ENCODE measurements around the gene ABI2. TPM values are rescaled to one million over a fixed set of nuclear protein-coding genes. Genes with fewer than 3 reads are reported as not detected.
"Not testable (repeated sequence)": the region's sequence is repeated elsewhere in the genome, so short reads cannot be mapped to it uniquely, and the experiment has no call there.

The ABI2 gene
- total RNA-seq, 5 donors from 2014 or later (not counting 1 experiment from before 2014, with no cell fraction given) = 22.3 to 29.4 (median 26.7) TPM

DNA sequence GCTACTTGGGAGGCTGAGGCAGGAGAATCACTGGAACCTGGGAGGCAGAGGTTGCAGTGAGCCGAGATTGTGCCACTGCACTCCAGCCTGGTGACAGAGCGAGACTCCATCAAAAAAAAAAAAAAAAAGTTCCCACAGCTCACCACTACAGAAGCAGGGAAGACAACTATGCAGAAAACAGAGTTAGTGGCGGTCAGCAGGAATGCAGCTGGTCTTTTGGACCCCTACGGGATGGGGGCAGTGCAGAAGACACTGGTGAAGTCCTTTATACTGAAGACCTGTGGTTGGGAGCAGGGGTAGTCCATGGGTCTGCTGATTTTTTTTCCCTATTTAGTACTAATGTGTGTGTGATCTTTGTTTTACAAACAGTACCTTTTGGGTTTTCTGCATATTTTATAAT, 101.4 kb downstream of the ABI2 start:
- H3K9me3 Mint-ChIP-seq; H3K4me3 Mint-ChIP-seq; H3K4me3 ChIP-seq (ENCODE audit: control insufficient read depth in 1 of 2, extremely low read depth in 1 of 2, low read length in 1 of 2); DNase-seq; H3K27ac ChIP-seq (ENCODE audit: low read length); H3K27me3 ChIP-seq (replicated peaks in 1 of 2; ENCODE audit: control insufficient read depth in 2 of 2, extremely low read depth in 1 of 2, insufficient read depth in 2 of 2, low read length in 1 of 2); H3K9me3 ChIP-seq; H3K27me3 Mint-ChIP-seq; ATAC-seq (replicated peaks in 1 of 4); H3K4me1 Mint-ChIP-seq; H3K36me3 ChIP-seq (ENCODE audit: control insufficient read depth in 2 of 2, extremely low read depth in 1 of 2, insufficient read depth in 1 of 2, low read length in 1 of 2); H3K27ac Mint-ChIP-seq; H3K4me1 ChIP-seq (ENCODE audit: control insufficient read depth in 1 of 2, extremely low read depth in 1 of 2, insufficient read depth in 2 of 2, low read length in 2 of 2): not testable (repeated sequence)
- peaks cover 25% of the 10 kb centered on the region for H3K36me3 Mint-ChIP-seq
- no CpG with 5 or more reads among the region's 4 CpGs for WGBS (ENCODE audit: insufficient coverage)
- ChIA-PET CTCF (interaction anchor here in 1 of 2 donors (0.9 kb wide), 1 partner anchor 191 kb away, joined by 6 read pairs; the partner anchor contains the start of gene CYP20A1), POLR2A (interaction anchor here in 1 of 2 donors (0.6 kb wide), 1 partner anchor 116 kb away, joined by 5 read pairs; no protein-coding TSS in a partner anchor)

GRCh38 chr2:203431391-203432185, 103.4 kb downstream of the ABI2 start:
- no peak overlapping the region for H3K4me3 Mint-ChIP-seq
- no peak for ATAC-seq (replicated peaks in 1 of 4)
- ChIA-PET POLR2A (interaction anchor here (0.5 to 0.6 kb wide), 5 partner anchors 246 to 1670 kb away, joined by 3 to 7 read pairs (median 3); no protein-coding TSS in a partner anchor), CTCF (interaction anchor here (0.5 to 0.8 kb wide), 6 partner anchors 63 to 830 kb away, joined by 3 to 7 read pairs (median 4); no protein-coding TSS in a partner anchor)
- no peaks in the 10 kb centered on the region for H3K4me1 Mint-ChIP-seq
- H3K4me3 ChIP-seq (ENCODE audit: control insufficient read depth in 1 of 2, extremely low read depth in 1 of 2, low read length in 1 of 2) = no peak overlapping the region
- H3K36me3 Mint-ChIP-seq = peaks cover 19% of the 10 kb centered on the region
- H3K9me3 Mint-ChIP-seq = no peaks in the 10 kb centered on the region
- H3K27ac ChIP-seq (ENCODE audit: low read length) = no peak overlapping the region
- WGBS (ENCODE audit: insufficient coverage) = no CpG with 5 or more reads among the region's 5 CpGs
- H3K9me3 ChIP-seq = no peaks in the 10 kb centered on the region
- H3K36me3 ChIP-seq (ENCODE audit: control insufficient read depth in 2 of 2, extremely low read depth in 1 of 2, insufficient read depth in 1 of 2, low read length in 1 of 2) = peaks cover 0 to 6% of the 10 kb centered on the region in 2 donors
- no peaks in the 10 kb centered on the region for H3K27me3 ChIP-seq (replicated peaks in 1 of 2; ENCODE audit: control insufficient read depth in 2 of 2, extremely low read depth in 1 of 2, insufficient read depth in 2 of 2, low read length in 1 of 2)
- no peaks in the 10 kb centered on the region for H3K27me3 Mint-ChIP-seq
- no peak overlapping the region for H3K27ac Mint-ChIP-seq
- DNase-seq = no peak
- no peaks in the 10 kb centered on the region for H3K4me1 ChIP-seq (ENCODE audit: control insufficient read depth in 1 of 2, extremely low read depth in 1 of 2, insufficient read depth in 2 of 2, low read length in 2 of 2)

DNA sequence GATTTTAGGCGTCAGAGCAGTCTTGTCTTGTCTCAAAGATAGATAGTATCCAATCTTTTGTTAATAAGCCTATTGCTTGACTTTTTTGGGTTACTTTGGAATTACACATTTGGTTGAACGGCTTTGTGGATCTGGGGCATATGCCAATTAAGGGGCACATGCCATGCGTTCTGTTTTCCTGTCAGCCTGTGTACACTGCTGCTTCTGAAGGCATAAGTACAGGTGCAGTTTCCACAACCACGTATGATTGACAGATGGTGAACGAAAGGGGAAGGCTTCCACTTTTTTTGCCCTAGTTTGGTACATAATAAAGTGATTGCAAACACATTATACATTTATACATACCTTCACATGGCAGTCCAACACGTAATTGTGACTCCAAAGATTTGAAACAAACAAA, 104.6 kb downstream of the ABI2 start:
- H3K9me3 ChIP-seq = no peaks in the 10 kb centered on the region
- H3K4me1 ChIP-seq (ENCODE audit: control insufficient read depth in 1 of 2, extremely low read depth in 1 of 2, insufficient read depth in 2 of 2, low read length in 2 of 2) = no peaks in the 10 kb centered on the region
- peaks cover 0 to 6% of the 10 kb centered on the region in 2 donors for H3K36me3 ChIP-seq (ENCODE audit: control insufficient read depth in 2 of 2, extremely low read depth in 1 of 2, insufficient read depth in 1 of 2, low read length in 1 of 2)
- DNase-seq = no peak
- Mint-ChIP-seq H3K27me3 (no peaks in the 10 kb centered on the region), H3K4me3 (no peak overlapping the region), H3K36me3 (peaks cover 8% of the 10 kb centered on the region), H3K4me1 (no peaks in the 10 kb centered on the region), H3K9me3 (no peaks in the 10 kb centered on the region), H3K27ac (no peak overlapping the region)
- 88% methylated on average over 1 of the region's 6 CpGs for WGBS (ENCODE audit: insufficient coverage)
- H3K27me3 ChIP-seq (replicated peaks in 1 of 2; ENCODE audit: control insufficient read depth in 2 of 2, extremely low read depth in 1 of 2, insufficient read depth in 2 of 2, low read length in 1 of 2) = no peaks in the 10 kb centered on the region
- no peak for ATAC-seq (replicated peaks in 1 of 4)
- CTCF ChIA-PET = interaction anchor here in 1 of 2 donors (0.5 kb wide), 1 partner anchor 596 kb away, joined by 3 read pairs; no protein-coding TSS in a partner anchor
- H3K4me3 ChIP-seq (ENCODE audit: control insufficient read depth in 1 of 2, extremely low read depth in 1 of 2, low read length in 1 of 2) = no peak overlapping the region
- H3K27ac ChIP-seq (ENCODE audit: low read length) = no peak overlapping the region
- POLR2A ChIA-PET = no interaction called here

GRCh38 chr2:203436496-203436895, 108.3 kb downstream of the ABI2 start:
- ATAC-seq (replicated peaks in 1 of 4) = no peak

GRCh38 chr2:203437511-203437910, 109.3 kb downstream of the ABI2 start:
- H3K27ac ChIP-seq (ENCODE audit: low read length) = no peak overlapping the region
- H3K27ac Mint-ChIP-seq = no peak overlapping the region
- POLR2A ChIA-PET = no interaction called here
- no peaks in the 10 kb centered on the region for H3K27me3 Mint-ChIP-seq
- H3K36me3 ChIP-seq (ENCODE audit: control insufficient read depth in 2 of 2, extremely low read depth in 1 of 2, insufficient read depth in 1 of 2, low read length in 1 of 2) = peaks cover 0 to 4% of the 10 kb centered on the region in 2 donors
- no peak for DNase-seq
- H3K4me1 ChIP-seq (ENCODE audit: control insufficient read depth in 1 of 2, extremely low read depth in 1 of 2, insufficient read depth in 2 of 2, low read length in 2 of 2) = no peaks in the 10 kb centered on the region
- WGBS (ENCODE audit: insufficient coverage) = no CpG with 5 or more reads among the region's 4 CpGs
- no peak overlapping the region for H3K4me3 ChIP-seq (ENCODE audit: control insufficient read depth in 1 of 2, extremely low read depth in 1 of 2, low read length in 1 of 2)
- H3K27me3 ChIP-seq (replicated peaks in 1 of 2; ENCODE audit: control insufficient read depth in 2 of 2, extremely low read depth in 1 of 2, insufficient read depth in 2 of 2, low read length in 1 of 2) = no peaks in the 10 kb centered on the region
- no peaks in the 10 kb centered on the region for H3K4me1 Mint-ChIP-seq
- no peak for ATAC-seq (replicated peaks in 1 of 4)
- CTCF ChIA-PET = no interaction called here
- H3K36me3 Mint-ChIP-seq = peaks cover 12% of the 10 kb centered on the region
- no peaks in the 10 kb centered on the region for H3K9me3 Mint-ChIP-seq
- H3K4me3 Mint-ChIP-seq = no peak overlapping the region
- H3K9me3 ChIP-seq = no peaks in the 10 kb centered on the region

More at GRCh38 chr2:203436496-203436895, 108.3 kb downstream of the ABI2 start:
- Mint-ChIP-seq H3K27me3 (no peaks in the 10 kb centered on the region), H3K4me1 (no peaks in the 10 kb centered on the region), H3K27ac (no peak overlapping the region), H3K4me3 (no peak overlapping the region), H3K9me3 (no peaks in the 10 kb centered on the region), H3K36me3 (peaks cover 12% of the 10 kb centered on the region)
- Histone ChIP-seq H3K4me3 (ENCODE audit: control insufficient read depth in 1 of 2, extremely low read depth in 1 of 2, low read length in 1 of 2) (no peak overlapping the region), H3K27ac (ENCODE audit: low read length) (no peak overlapping the region), H3K4me1 (ENCODE audit: control insufficient read depth in 1 of 2, extremely low read depth in 1 of 2, insufficient read depth in 2 of 2, low read length in 2 of 2) (no peaks in the 10 kb centered on the region), H3K27me3 (replicated peaks in 1 of 2; ENCODE audit: control insufficient read depth in 2 of 2, extremely low read depth in 1 of 2, insufficient read depth in 2 of 2, low read length in 1 of 2) (no peaks in the 10 kb centered on the region), H3K36me3 (ENCODE audit: control insufficient read depth in 2 of 2, extremely low read depth in 1 of 2, insufficient read depth in 1 of 2, low read length in 1 of 2) (peaks cover 0 to 4% of the 10 kb centered on the region in 2 donors), H3K9me3 (no peaks in the 10 kb centered on the region)
- POLR2A ChIA-PET = interaction anchor here in 1 of 2 donors (0.6 kb wide), 1 partner anchor 23 kb away, joined by 5 read pairs; no protein-coding TSS in a partner anchor
- no CpG with 5 or more reads among the region's 2 CpGs for WGBS (ENCODE audit: insufficient coverage)
- CTCF ChIA-PET = interaction anchor here in 1 of 2 donors (0.6 kb wide), 1 partner anchor 8 kb away, joined by 3 read pairs; no protein-coding TSS in a partner anchor
- DNase-seq = no peak

DNA sequence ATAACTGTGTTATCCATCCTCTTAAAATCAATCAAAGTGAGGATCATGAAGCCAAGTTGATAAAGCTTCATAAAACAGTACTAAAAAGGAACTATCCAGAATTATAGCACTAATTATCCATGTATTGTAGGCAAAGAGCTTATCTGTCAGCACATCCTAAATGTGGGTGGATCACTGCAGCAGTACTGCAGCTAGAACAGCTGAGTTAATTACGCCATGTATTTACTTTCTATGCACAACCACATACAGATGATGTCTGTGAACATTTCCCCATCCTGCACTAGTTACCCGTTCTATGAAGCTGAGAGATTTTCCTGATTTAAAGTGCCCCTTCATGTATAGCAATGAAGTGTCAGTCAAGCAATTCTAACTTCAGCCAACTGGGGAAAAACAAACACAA, 110.3 kb downstream of the ABI2 start:
- POLR2A ChIA-PET = interaction anchor here (0.6 kb wide), 2 partner anchors 16 to 46 kb away, joined by 5 to 6 read pairs; no protein-coding TSS in a partner anchor
- H3K9me3 ChIP-seq = no peaks in the 10 kb centered on the region
- no peak overlapping the region for H3K4me3 Mint-ChIP-seq
- peaks cover 15% of the 10 kb centered on the region for H3K36me3 Mint-ChIP-seq
- no peaks in the 10 kb centered on the region for H3K9me3 Mint-ChIP-seq
- ATAC-seq (replicated peaks in 1 of 4) = no peak
- no peaks in the 10 kb centered on the region for H3K4me1 Mint-ChIP-seq
- no peak overlapping the region for H3K27ac ChIP-seq (ENCODE audit: low read length)
- H3K27ac Mint-ChIP-seq = no peak overlapping the region
- H3K36me3 ChIP-seq (ENCODE audit: control insufficient read depth in 2 of 2, extremely low read depth in 1 of 2, insufficient read depth in 1 of 2, low read length in 1 of 2) = peaks cover 0 to 4% of the 10 kb centered on the region in 2 donors
- CTCF ChIA-PET = no interaction called here
- DNase-seq = no peak
- WGBS (ENCODE audit: insufficient coverage) = 100% methylated on average over 1 of the region's 2 CpGs
- no peaks in the 10 kb centered on the region for H3K27me3 ChIP-seq (replicated peaks in 1 of 2; ENCODE audit: control insufficient read depth in 2 of 2, extremely low read depth in 1 of 2, insufficient read depth in 2 of 2, low read length in 1 of 2)
- no peak overlapping the region for H3K4me3 ChIP-seq (ENCODE audit: control insufficient read depth in 1 of 2, extremely low read depth in 1 of 2, low read length in 1 of 2)
- no peaks in the 10 kb centered on the region for H3K27me3 Mint-ChIP-seq
- H3K4me1 ChIP-seq (ENCODE audit: control insufficient read depth in 1 of 2, extremely low read depth in 1 of 2, insufficient read depth in 2 of 2, low read length in 2 of 2) = no peaks in the 10 kb centered on the region
